Ectodermal cell (in vitro differentiated cells): Measurements from ENCODE around the gene PRIM2.
"Not testable (repeated sequence)": the region's sequence is repeated elsewhere in the genome, so short reads cannot be mapped to it uniquely, and the experiment has no call there.

Experiments
- H3K27ac ChIP-seq: 2 replicates; pipeline ENCODE4 v1.7.0; 2013; ENCODE audit warnings: mild to moderate bottlenecking, low read depth, low read length; ENCODE audit not compliant: insufficient read depth, poor library complexity, severe bottlenecking
- H3K27me3 ChIP-seq: 2 replicates; pipeline ENCODE4 v1.7.0; 2013; ENCODE audit warnings: mild to moderate bottlenecking, low read length; ENCODE audit not compliant: insufficient read depth, control insufficient read depth, poor library complexity, severe bottlenecking
- H3K36me3 ChIP-seq: one replicate; pipeline ENCODE4 v1.7.0; 2013; ENCODE audit warnings: low read length; ENCODE audit not compliant: control insufficient read depth, insufficient read depth
- H3K4me1 ChIP-seq: one replicate; pipeline ENCODE4 v1.7.0; 2013; ENCODE audit warnings: low read length; ENCODE audit not compliant: control insufficient read depth, insufficient read depth
- H3K4me3 ChIP-seq: 2 replicates; pipeline ENCODE4 v1.7.0; 2013; ENCODE audit warnings: low read depth, low read length, control low read depth; ENCODE audit not compliant: insufficient read depth
- H3K9me3 ChIP-seq: 2 replicates; pipeline ENCODE4 v1.7.0; 2013; ENCODE audit warnings: mild to moderate bottlenecking, low read length, moderate library complexity; ENCODE audit not compliant: control insufficient read depth
- WGBS, 2 experiments: methylation state at CpG; one replicate each; pipeline ENCODE4 v1.1.7; 2013; ENCODE audit warnings: missing lambda C conversion rate in 2 of 2; 5-methylcytosine and 5-hydroxymethylcytosine counted together

Gene PRIM2

DNA sequence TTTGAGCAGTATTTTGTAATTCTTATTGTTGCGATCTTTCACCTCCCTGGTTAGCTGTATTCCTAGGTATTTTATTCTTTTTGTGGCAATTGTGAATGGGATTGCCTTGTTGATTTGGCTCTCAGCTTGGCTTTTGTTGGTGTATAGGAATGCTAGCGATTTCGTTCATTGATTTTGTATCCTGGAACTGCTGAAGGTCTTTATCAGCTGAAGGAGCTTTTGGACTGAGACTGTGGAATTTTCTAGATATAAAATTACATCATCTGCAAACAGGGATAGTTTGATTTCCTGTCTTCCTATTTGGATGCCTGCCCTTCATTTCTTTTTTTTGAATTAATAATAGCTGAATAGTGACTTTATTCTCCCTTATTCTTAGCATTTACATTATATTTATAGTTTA lies 74.6 kb downstream of the PRIM2 start:
- H3K36me3 ChIP-seq, H3K27ac ChIP-seq, H3K4me3 ChIP-seq, H3K4me1 ChIP-seq, H3K27me3 ChIP-seq, H3K9me3 ChIP-seq: not testable (repeated sequence)
- 86 to 92% methylated on average over 3 of the region's 3 CpGs for WGBS, 2 experiments

GRCh38 chr6:57419341-57419740 lies 101.9 kb downstream of the PRIM2 start:
- not testable (repeated sequence) for H3K9me3 ChIP-seq, H3K4me3 ChIP-seq, H3K27me3 ChIP-seq, H3K27ac ChIP-seq, H3K36me3 ChIP-seq
- peaks cover 12% of the 10 kb centered on the region for H3K4me1 ChIP-seq

GRCh38 chr6:57421503-57421902 lies 104.1 kb downstream of the PRIM2 start:
- no peak overlapping the region for H3K4me3 ChIP-seq
- H3K27ac ChIP-seq = no peak overlapping the region
- H3K36me3 ChIP-seq = no peaks in the 10 kb centered on the region
- H3K9me3 ChIP-seq = no peaks in the 10 kb centered on the region
- no peaks in the 10 kb centered on the region for H3K27me3 ChIP-seq
- peaks cover 12% of the 10 kb centered on the region for H3K4me1 ChIP-seq

DNA sequence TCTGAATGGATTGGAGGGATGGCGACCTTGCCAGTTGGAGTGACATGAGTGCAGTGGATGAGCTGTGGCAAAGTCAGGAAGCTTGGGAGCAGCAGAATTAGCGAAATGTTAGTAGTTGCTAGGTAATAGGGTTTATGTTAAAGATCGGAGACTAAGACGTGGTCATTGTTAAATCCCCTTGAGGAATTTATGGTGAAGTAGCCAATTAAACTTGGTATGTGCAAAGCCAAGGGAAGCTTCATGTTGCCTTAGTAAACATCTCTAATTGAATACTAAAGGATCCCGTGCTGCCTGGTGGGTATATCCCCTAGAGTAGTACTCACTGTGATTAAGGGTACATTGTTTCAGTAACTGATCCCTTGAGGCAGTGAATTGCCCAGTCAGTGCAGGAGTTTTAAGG lies 106.0 kb downstream of the PRIM2 start:
- Histone ChIP-seq H3K4me3 (no peak overlapping the region), H3K9me3 (no peaks in the 10 kb centered on the region)
- WGBS, 2 experiments = 10 to 23% methylated on average over 5 of the region's 5 CpGs

DNA sequence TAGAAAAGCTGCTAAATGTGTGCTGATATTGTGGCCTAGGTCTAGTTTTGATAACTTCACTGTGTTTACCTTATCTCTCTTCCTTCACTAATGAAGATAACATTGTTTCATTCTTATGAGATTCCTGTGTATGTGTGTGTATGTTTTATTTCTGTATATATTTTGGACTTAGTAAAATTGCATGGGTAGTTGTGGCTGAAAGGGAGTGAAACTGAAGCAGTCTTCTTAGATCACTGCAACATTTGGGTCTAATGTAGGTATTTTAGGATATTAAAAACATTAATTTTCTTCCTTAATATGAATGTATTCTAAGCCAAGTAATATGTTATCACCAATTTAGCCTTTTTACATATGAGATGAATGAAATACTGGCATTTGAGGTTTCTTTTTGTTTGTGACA lies 114.3 kb downstream of the PRIM2 start:
- H3K36me3 ChIP-seq, H3K27me3 ChIP-seq, H3K9me3 ChIP-seq, H3K4me3 ChIP-seq, H3K4me1 ChIP-seq, H3K27ac ChIP-seq: not testable (repeated sequence)

More for the DNA sequence above, 106.0 kb downstream of the PRIM2 start:
- Histone ChIP-seq H3K4me1 (peaks cover 12% of the 10 kb centered on the region), H3K27ac (peak overlapping the region; percentile 26), H3K27me3 (no peaks in the 10 kb centered on the region), H3K36me3 (no peaks in the 10 kb centered on the region)

- no peak overlapping the region for H3K27ac ChIP-seq
- no peaks in the 10 kb centered on the region for H3K27me3 ChIP-seq
- H3K4me1 ChIP-seq = no peaks in the 10 kb centered on the region
- no peaks in the 10 kb centered on the region for H3K36me3 ChIP-seq
- 92 to 96% methylated on average over 2 of the region's 2 CpGs for WGBS, 2 experiments
- no peak overlapping the region for H3K4me3 ChIP-seq
- H3K9me3 ChIP-seq = no peaks in the 10 kb centered on the region
These were observed 114.7 kb downstream of the PRIM2 start for GRCh38 chr6:57432157-57432556.

DNA sequence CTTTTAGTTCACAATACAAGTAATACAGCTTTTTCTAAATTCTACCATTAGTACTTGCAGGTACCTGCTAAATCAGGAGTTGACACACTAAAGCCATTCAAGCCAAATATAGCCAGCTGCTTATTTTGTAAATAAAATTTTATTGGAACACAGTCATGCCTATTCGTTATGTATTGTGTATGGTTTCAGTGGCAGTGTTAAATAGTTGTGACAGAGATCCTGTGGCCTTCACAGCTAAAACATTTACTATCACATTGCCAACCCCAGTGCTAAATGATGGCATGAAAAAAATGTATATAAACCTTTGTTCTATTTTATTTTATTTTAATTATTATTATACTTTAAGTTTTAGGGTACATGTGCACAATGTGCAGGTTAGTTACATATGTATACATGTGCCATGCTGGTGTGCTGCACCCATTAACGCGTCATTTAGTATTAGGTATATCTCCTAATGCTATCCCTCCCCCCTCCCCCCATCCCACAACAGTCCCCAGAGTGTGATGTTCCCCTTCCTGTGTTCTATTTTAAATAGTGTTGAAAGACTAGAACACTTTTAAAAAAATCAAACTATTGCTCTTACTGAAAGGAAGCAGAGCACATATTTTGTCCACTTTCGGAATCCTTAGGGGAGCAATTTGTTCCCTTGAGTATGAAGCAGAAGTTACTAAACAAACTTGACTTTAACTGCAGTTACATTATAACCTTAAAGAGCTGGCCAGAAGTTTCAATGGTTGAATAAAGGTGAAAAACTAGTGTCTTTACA lies 115.7 kb downstream of the PRIM2 start:
- 92 to 100% methylated on average over 1 to 3 of the region's 4 CpGs for WGBS, 2 experiments
- no peaks in the 10 kb centered on the region for H3K9me3 ChIP-seq
- no peaks in the 10 kb centered on the region for H3K4me1 ChIP-seq
- no peaks in the 10 kb centered on the region for H3K36me3 ChIP-seq
- no peaks in the 10 kb centered on the region for H3K27me3 ChIP-seq
- H3K27ac ChIP-seq = no peak overlapping the region
- H3K4me3 ChIP-seq = no peak overlapping the region

GRCh38 chr6:57433790-57434189 lies 116.4 kb downstream of the PRIM2 start:
- not testable (repeated sequence) for H3K4me1 ChIP-seq, H3K27me3 ChIP-seq, H3K9me3 ChIP-seq, H3K4me3 ChIP-seq, H3K27ac ChIP-seq, H3K36me3 ChIP-seq
- 91 to 96% methylated on average over 9 of the region's 9 CpGs for WGBS, 2 experiments

DNA sequence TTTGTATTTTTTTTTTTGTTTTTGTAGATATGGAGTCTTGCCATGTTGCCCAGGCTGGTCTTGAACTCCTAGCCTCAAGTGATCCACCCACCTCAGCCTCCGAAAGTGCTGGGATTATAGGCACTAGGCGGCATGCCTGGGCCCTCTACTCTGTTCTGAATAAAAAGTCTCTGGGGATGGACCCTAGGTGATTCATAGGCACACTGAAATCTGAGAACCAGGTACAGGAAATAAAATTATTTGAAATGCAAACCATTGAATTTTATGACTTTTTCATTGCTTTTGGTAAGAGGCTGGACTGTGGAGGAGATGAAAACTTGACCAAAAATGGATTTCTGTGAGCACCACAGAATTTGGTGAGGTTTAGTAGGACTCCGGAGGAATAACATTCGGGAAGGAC lies 117.5 kb downstream of the PRIM2 start:
- Histone ChIP-seq H3K4me1 (no peaks in the 10 kb centered on the region), H3K27me3 (no peaks in the 10 kb centered on the region), H3K27ac (no peak overlapping the region), H3K9me3 (no peaks in the 10 kb centered on the region), H3K36me3 (no peaks in the 10 kb centered on the region), H3K4me3 (no peak overlapping the region)
- 93 to 97% methylated on average over 4 of the region's 4 CpGs for WGBS, 2 experiments

DNA sequence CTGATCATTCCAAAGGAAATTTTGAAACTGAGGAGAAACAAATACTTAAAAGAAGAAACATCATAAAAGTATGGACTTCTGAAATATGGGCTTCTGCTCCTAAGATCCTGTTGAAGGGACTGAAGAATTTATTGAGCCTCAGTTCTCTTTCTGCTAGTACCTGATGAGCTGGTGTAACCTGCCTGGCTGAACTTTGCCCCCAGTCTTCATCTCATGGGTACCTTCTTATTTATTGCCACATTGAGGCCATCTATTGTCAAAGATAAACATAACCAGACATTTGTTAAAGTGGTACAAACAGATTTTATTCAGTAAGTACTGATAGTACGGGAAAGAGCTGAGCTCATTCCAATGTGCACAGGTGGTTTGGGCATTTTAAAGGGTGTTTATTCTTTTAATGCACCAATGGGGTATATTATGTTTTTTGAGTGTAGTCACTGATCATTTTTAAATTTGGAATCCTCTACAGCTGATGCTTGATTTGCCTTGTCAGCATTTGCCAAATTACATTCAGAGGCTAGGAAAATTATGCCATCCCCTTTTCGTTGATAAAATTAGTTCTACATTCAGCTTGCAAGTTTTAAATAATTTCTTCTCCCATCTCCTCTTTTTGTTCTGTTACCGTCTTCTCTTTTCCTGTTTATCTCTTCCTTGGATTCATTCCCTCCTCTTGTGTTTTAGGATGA lies 118.2 kb downstream of the PRIM2 start:
- no peaks in the 10 kb centered on the region for H3K36me3 ChIP-seq
- no peaks in the 10 kb centered on the region for H3K4me1 ChIP-seq
- no peak overlapping the region for H3K4me3 ChIP-seq
- no peaks in the 10 kb centered on the region for H3K9me3 ChIP-seq
- H3K27ac ChIP-seq = no peak overlapping the region
- WGBS, 2 experiments = 96 to 97% methylated on average over 2 to 3 of the region's 3 CpGs
- H3K27me3 ChIP-seq = no peaks in the 10 kb centered on the region
